ENCODE results near the gene ZNF462. TPM values are rescaled to one million over a fixed set of nuclear protein-coding genes. Genes with fewer than 3 reads are reported as not detected.

The ZNF462 gene
- total and polyA plus RNA-seq, 2 experiments from 2014 or later: 40.0 to 101 TPM

GRCh38 chr9:107049803-107050184 is 186.8 kb downstream of the ZNF462 start:
- Mint-ChIP-seq H3K27me3 (ENCODE audit: insufficient read depth, low read depth, poor library complexity) (peaks cover 2% of the 10 kb centered on the region), H3K4me3 (no peak overlapping the region), H3K9me3 (no peaks in the 10 kb centered on the region; the same call in 2 of the 3 replicates), H3K36me3 (ENCODE audit: low read depth) (peaks cover 3% of the 10 kb centered on the region; the same call in 1 of the 3 replicates), H3K4me1 (peaks cover 33% of the 10 kb centered on the region), H3K27ac (no peak overlapping the region)
- Histone ChIP-seq H3K36me3 (ENCODE audit: insufficient read depth) (no peaks in the 10 kb centered on the region), H3K27ac (ENCODE audit: low read depth) (peak overlapping the region; percentile 80), H3K4me2 (peak overlapping the region; percentile 35; the same call in 1 of the 2 replicates), H2AFZ (peak overlapping the region; percentile 43; the same call in 1 of the 2 replicates), H3K4me1 (ENCODE audit: insufficient read depth) (peaks cover 20% of the 10 kb centered on the region), H4K20me1 (replicated peaks; ENCODE audit: insufficient read depth) (no peaks in the 10 kb centered on the region), H3K4me3 (no peak overlapping the region), H3K9me2 (ENCODE audit: insufficient read depth) (peaks cover 28% of the 10 kb centered on the region), H3F3A (replicated peaks; ENCODE audit: low read depth) (no peaks in the 10 kb centered on the region), H3K79me2 (replicated peaks; ENCODE audit: insufficient read depth) (no peaks in the 10 kb centered on the region), H3K27me3 (ENCODE audit: insufficient read depth) (no peaks in the 10 kb centered on the region)
- DNase-seq (ENCODE audit: low spot score): peak; percentile 50
- ATAC-seq: peak; percentile 81
- TF ChIP-seq ZNF114 (CRISPR knock-in tag; IDR thresholded peaks at IDR 0.05) (0 out of 2 replicates have a peak, but pooled peaks have one; percentile 16), ETS1 (IDR thresholded peaks at IDR 0.05) (no peak), ZNF331 (CRISPR knock-in tag; IDR thresholded peaks at IDR 0.05; ENCODE audit: low read depth) (no peak), STAT1 (IDR thresholded peaks at IDR 0.05; ENCODE audit: unreplicated experiment) (no peak), NANOG (IDR thresholded peaks at IDR 0.05; ENCODE audit: borderline replicate concordance) (no peak), ZNF462 (CRISPR knock-in tag; IDR thresholded peaks at IDR 0.05) (peak; percentile 82)
- TF ChIP-seq, protein P1, sequence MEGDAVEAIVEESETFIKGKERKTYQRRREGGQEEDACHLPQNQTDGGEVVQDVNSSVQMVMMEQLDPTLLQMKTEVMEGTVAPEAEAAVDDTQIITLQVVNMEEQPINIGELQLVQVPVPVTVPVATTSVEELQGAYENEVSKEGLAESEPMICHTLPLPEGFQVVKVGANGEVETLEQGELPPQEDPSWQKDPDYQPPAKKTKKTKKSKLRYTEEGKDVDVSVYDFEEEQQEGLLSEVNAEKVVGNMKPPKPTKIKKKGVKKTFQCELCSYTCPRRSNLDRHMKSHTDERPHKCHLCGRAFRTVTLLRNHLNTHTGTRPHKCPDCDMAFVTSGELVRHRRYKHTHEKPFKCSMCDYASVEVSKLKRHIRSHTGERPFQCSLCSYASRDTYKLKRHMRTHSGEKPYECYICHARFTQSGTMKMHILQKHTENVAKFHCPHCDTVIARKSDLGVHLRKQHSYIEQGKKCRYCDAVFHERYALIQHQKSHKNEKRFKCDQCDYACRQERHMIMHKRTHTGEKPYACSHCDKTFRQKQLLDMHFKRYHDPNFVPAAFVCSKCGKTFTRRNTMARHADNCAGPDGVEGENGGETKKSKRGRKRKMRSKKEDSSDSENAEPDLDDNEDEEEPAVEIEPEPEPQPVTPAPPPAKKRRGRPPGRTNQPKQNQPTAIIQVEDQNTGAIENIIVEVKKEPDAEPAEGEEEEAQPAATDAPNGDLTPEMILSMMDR (conservative IDR thresholded peaks at IDR 0.05; ENCODE audit: low read depth in 2 of 2): no peak
- TF ChIP-seq, protein P2, sequence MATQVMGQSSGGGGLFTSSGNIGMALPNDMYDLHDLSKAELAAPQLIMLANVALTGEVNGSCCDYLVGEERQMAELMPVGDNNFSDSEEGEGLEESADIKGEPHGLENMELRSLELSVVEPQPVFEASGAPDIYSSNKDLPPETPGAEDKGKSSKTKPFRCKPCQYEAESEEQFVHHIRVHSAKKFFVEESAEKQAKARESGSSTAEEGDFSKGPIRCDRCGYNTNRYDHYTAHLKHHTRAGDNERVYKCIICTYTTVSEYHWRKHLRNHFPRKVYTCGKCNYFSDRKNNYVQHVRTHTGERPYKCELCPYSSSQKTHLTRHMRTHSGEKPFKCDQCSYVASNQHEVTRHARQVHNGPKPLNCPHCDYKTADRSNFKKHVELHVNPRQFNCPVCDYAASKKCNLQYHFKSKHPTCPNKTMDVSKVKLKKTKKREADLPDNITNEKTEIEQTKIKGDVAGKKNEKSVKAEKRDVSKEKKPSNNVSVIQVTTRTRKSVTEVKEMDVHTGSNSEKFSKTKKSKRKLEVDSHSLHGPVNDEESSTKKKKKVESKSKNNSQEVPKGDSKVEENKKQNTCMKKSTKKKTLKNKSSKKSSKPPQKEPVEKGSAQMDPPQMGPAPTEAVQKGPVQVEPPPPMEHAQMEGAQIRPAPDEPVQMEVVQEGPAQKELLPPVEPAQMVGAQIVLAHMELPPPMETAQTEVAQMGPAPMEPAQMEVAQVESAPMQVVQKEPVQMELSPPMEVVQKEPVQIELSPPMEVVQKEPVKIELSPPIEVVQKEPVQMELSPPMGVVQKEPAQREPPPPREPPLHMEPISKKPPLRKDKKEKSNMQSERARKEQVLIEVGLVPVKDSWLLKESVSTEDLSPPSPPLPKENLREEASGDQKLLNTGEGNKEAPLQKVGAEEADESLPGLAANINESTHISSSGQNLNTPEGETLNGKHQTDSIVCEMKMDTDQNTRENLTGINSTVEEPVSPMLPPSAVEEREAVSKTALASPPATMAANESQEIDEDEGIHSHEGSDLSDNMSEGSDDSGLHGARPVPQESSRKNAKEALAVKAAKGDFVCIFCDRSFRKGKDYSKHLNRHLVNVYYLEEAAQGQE (IDR thresholded peaks at IDR 0.05; ENCODE audit: unreplicated experiment): no peak
